SK-N-SH treated with all-trans-retinoic acid at 6 μM for 48 hours (cell line): ENCODE data around the gene CEP95.

ENCODE experiments used
- ATAC-seq: fragments of 200-7000 bp; cut with Tn5 transposase; 3 replicates; pipeline ENCODE4 v1.9.1; 2020; ENCODE audit warnings: mild to moderate bottlenecking, moderate library complexity
- ARNTL ChIP-seq: fragments of 450-650 bp; formaldehyde crosslinking; IDR thresholded peaks from 2 replicates; pipeline ENCODE4 v1.5.0; 2020; ENCODE audit warnings: low read depth, mild to moderate bottlenecking, moderate library complexity, borderline replicate concordance
- BACH2 ChIP-seq: fragments of 250-450 bp; sonication (Bioruptor Pico); IDR thresholded peaks from 2 replicates; pipeline ENCODE4 v1.9.0; 2021; ENCODE audit warnings: mild to moderate bottlenecking, borderline replicate concordance
- CSDC2 ChIP-seq: fragments of 250-450 bp; sonication (Bioruptor Pico); IDR thresholded peaks from 2 replicates; pipeline ENCODE4 v1.5.0; 2020; ENCODE audit warnings: mild to moderate bottlenecking, moderate library complexity
- CSRNP3 ChIP-seq: fragments of 250-450 bp; sonication (Bioruptor Pico); IDR thresholded peaks from 2 replicates; pipeline ENCODE4 v1.5.1; 2021; ENCODE audit warnings: mild to moderate bottlenecking, moderate library complexity
- ESRRG ChIP-seq: fragments of 250-450 bp; sonication (Bioruptor Pico); IDR thresholded peaks from 2 replicates; pipeline ENCODE4 v1.6.1; 2021; ENCODE audit warnings: mild to moderate bottlenecking
- GLIS3 ChIP-seq: fragments of 250-450 bp; sonication (Bioruptor Pico); IDR thresholded peaks from 2 replicates; pipeline ENCODE4 v1.5.0; 2020; ENCODE audit warnings: mild to moderate bottlenecking, moderate library complexity
- ISL1 ChIP-seq: fragments of 250-450 bp; sonication (Bioruptor Pico); IDR thresholded peaks from 2 replicates; pipeline ENCODE4 v2.1.2; 2022; ENCODE audit warnings: mild to moderate bottlenecking, moderate library complexity
- OSR1 ChIP-seq: fragments of 250-450 bp; sonication (Bioruptor Pico); IDR thresholded peaks from 2 replicates; pipeline ENCODE4 v1.8.0; 2022; ENCODE audit warnings: moderate library complexity, mild to moderate bottlenecking, inconsistent platforms
- PPARA ChIP-seq: fragments of 250-450 bp; sonication (Bioruptor Pico); IDR thresholded peaks from 2 replicates; pipeline ENCODE4 v1.5.0; 2020; ENCODE audit warnings: mild to moderate bottlenecking, borderline replicate concordance
- RARB ChIP-seq: fragments of 250-450 bp; sonication (Bioruptor Pico); IDR thresholded peaks from 2 replicates; pipeline ENCODE4 v1.8.0; 2021; ENCODE audit warnings: mild to moderate bottlenecking, moderate library complexity
- SNAI2 ChIP-seq: fragments of 250-450 bp; sonication (Bioruptor Pico); IDR thresholded peaks from 2 replicates; pipeline ENCODE4 v1.5.0; 2020; ENCODE audit warnings: mild to moderate bottlenecking, moderate library complexity
- TCF4 ChIP-seq: fragments of 250-450 bp; sonication (Bioruptor Pico); IDR thresholded peaks from 2 replicates; pipeline ENCODE4 v1.8.0; 2021; ENCODE audit warnings: mild to moderate bottlenecking, moderate library complexity, borderline replicate concordance
- TOX ChIP-seq: fragments of 250-450 bp; sonication (Bioruptor Pico); IDR thresholded peaks from 2 replicates; pipeline ENCODE4 v1.8.0; 2021; ENCODE audit warnings: mild to moderate bottlenecking, moderate library complexity, borderline replicate concordance
- TSHZ2 ChIP-seq: fragments of 250-450 bp; sonication (Bioruptor Pico); IDR thresholded peaks from 2 replicates; pipeline ENCODE4 v1.5.0; 2020; ENCODE audit warnings: mild to moderate bottlenecking, moderate library complexity
- ZC3H10 ChIP-seq: fragments of 250-450 bp; sonication (Bioruptor Pico); IDR thresholded peaks from 2 replicates; pipeline ENCODE4 v1.5.1; 2021; ENCODE audit warnings: mild to moderate bottlenecking, moderate library complexity
- ZFP3 ChIP-seq: fragments of 250-450 bp; sonication (Bioruptor Pico); IDR thresholded peaks from 2 replicates; pipeline ENCODE4 v1.5.0; 2020; ENCODE audit warnings: mild to moderate bottlenecking, moderate library complexity
- ZFP30 ChIP-seq: fragments of 450-650 bp; formaldehyde crosslinking; IDR thresholded peaks from 2 replicates; pipeline ENCODE4 v1.5.0; 2022; ENCODE audit warnings: mild to moderate bottlenecking, moderate library complexity
- ZNF565 ChIP-seq: fragments of 450-650 bp; formaldehyde crosslinking; conservative IDR thresholded peaks from 2 replicates; pipeline ENCODE4 v1.5.0; 2020; ENCODE audit warnings: low read depth, mild to moderate bottlenecking, moderate library complexity
- ZNF70 ChIP-seq: fragments of 450-650 bp; formaldehyde crosslinking; IDR thresholded peaks from 2 replicates; pipeline ENCODE4 v1.5.0; 2020; ENCODE audit warnings: mild to moderate bottlenecking, moderate library complexity
- ZNF8 ChIP-seq: fragments of 450-650 bp; formaldehyde crosslinking; IDR thresholded peaks from 2 replicates; pipeline ENCODE4 v1.5.0; 2020; ENCODE audit warnings: mild to moderate bottlenecking, moderate library complexity
- TF ChIP-seq, protein P1 (sequence below): fragments of 250-450 bp; sonication (Bioruptor Pico); IDR thresholded peaks from 2 replicates; pipeline ENCODE4 v1.8.0; 2020; ENCODE audit warnings: mild to moderate bottlenecking, moderate library complexity, borderline replicate concordance
- TF ChIP-seq, protein P2 (sequence below): fragments of 250-450 bp; sonication (Bioruptor Pico); IDR thresholded peaks from 2 replicates; pipeline ENCODE4 v1.8.0; 2021; ENCODE audit warnings: low read depth, mild to moderate bottlenecking, moderate library complexity, borderline replicate concordance
- TF ChIP-seq, protein P3 (sequence below): fragments of 250-450 bp; sonication (Bioruptor Pico); IDR thresholded peaks from 2 replicates; pipeline ENCODE4 v1.5.1; 2020; ENCODE audit warnings: low read depth, mild to moderate bottlenecking, moderate library complexity

The CEP95 gene

GRCh38 chr17:64571746-64572145, 65.0 kb downstream of the CEP95 start:
- TF ChIP-seq, protein P1, sequence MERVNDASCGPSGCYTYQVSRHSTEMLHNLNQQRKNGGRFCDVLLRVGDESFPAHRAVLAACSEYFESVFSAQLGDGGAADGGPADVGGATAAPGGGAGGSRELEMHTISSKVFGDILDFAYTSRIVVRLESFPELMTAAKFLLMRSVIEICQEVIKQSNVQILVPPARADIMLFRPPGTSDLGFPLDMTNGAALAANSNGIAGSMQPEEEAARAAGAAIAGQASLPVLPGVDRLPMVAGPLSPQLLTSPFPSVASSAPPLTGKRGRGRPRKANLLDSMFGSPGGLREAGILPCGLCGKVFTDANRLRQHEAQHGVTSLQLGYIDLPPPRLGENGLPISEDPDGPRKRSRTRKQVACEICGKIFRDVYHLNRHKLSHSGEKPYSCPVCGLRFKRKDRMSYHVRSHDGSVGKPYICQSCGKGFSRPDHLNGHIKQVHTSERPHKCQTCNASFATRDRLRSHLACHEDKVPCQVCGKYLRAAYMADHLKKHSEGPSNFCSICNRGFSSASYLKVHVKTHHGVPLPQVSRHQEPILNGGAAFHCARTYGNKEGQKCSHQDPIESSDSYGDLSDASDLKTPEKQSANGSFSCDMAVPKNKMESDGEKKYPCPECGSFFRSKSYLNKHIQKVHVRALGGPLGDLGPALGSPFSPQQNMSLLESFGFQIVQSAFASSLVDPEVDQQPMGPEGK, result no peak
- no peak for TF ChIP-seq GLIS3 (CRISPR knock-in tag)
- TF ChIP-seq, protein P2, sequence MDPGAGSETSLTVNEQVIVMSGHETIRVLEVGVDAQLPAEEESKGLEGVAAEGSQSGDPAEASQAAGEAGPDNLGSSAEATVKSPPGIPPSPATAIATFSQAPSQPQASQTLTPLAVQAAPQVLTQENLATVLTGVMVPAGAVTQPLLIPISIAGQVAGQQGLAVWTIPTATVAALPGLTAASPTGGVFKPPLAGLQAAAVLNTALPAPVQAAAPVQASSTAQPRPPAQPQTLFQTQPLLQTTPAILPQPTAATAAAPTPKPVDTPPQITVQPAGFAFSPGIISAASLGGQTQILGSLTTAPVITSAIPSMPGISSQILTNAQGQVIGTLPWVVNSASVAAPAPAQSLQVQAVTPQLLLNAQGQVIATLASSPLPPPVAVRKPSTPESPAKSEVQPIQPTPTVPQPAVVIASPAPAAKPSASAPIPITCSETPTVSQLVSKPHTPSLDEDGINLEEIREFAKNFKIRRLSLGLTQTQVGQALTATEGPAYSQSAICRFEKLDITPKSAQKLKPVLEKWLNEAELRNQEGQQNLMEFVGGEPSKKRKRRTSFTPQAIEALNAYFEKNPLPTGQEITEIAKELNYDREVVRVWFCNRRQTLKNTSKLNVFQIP (CRISPR knock-in tag), result no peak
- TF ChIP-seq RARB (CRISPR knock-in tag), result no peak
- no peak for TF ChIP-seq OSR1 (CRISPR knock-in tag)
- no peak for TF ChIP-seq BACH2
- TF ChIP-seq ZC3H10, result no peak
- no peak for TF ChIP-seq TCF4 (CRISPR knock-in tag)
- no peak for TF ChIP-seq ARNTL
- TF ChIP-seq ISL1 (CRISPR knock-in tag), result no peak
- TF ChIP-seq TSHZ2 (CRISPR knock-in tag), result no peak
- TF ChIP-seq ESRRG, result no peak
- no peak for TF ChIP-seq CSDC2 (CRISPR knock-in tag)
- TF ChIP-seq SNAI2, result no peak
- TF ChIP-seq ZNF565, result no peak
- ATAC-seq, result no peak

GRCh38 chr17:64572682-64573154, 65.9 kb downstream of the CEP95 start:
- peak; percentile 57 for ATAC-seq
- no peak for TF ChIP-seq ZFP3 (CRISPR knock-in tag)
- TF ChIP-seq ZC3H10, result no peak
- no peak for TF ChIP-seq TOX (CRISPR knock-in tag)
- no peak for TF ChIP-seq TCF4 (CRISPR knock-in tag)
- no peak for TF ChIP-seq GLIS3 (CRISPR knock-in tag)
- TF ChIP-seq, protein P2 (CRISPR knock-in tag), result no peak
- TF ChIP-seq ZNF70, result no peak
- TF ChIP-seq OSR1 (CRISPR knock-in tag), result no peak
- TF ChIP-seq PPARA, result no peak
- no peak for TF ChIP-seq CSDC2 (CRISPR knock-in tag)
- no peak for TF ChIP-seq CSRNP3 (CRISPR knock-in tag)
- no peak for TF ChIP-seq BACH2
- TF ChIP-seq ESRRG, result no peak
- TF ChIP-seq, protein P1, result no peak
- TF ChIP-seq, protein P3, sequence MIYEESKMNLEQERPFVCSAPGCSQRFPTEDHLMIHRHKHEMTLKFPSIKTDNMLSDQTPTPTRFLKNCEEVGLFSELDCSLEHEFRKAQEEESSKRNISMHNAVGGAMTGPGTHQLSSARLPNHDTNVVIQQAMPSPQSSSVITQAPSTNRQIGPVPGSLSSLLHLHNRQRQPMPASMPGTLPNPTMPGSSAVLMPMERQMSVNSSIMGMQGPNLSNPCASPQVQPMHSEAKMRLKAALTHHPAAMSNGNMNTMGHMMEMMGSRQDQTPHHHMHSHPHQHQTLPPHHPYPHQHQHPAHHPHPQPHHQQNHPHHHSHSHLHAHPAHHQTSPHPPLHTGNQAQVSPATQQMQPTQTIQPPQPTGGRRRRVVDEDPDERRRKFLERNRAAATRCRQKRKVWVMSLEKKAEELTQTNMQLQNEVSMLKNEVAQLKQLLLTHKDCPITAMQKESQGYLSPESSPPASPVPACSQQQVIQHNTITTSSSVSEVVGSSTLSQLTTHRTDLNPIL (CRISPR knock-in tag), result no peak
- TF ChIP-seq TSHZ2 (CRISPR knock-in tag), result no peak
- no peak for TF ChIP-seq SNAI2
- no peak for TF ChIP-seq ZNF8 (CRISPR knock-in tag)
- TF ChIP-seq ZFP30 (CRISPR knock-in tag), result no peak
- no peak for TF ChIP-seq ZNF565
